Lung (tissue), 12 donors: ENCODE results near the gene MOB1B. TPM values are rescaled to one million over a fixed set of nuclear protein-coding genes. Genes with fewer than 3 reads are reported as not detected.

ENCODE experiments used
- ATAC-seq: fragments of 200-7000 bp; cut with Tn5 transposase; one replicate; pipeline ENCODE4 v1.9.1; 2020; ENCODE audit warnings: moderate number of reproducible peaks; ENCODE audit not compliant: insufficient read depth, low FRiP score
- DNase-seq, 3 donors: peaks; one replicate each; pipeline ENCODE4 v3.0.0-alpha.2; 2013 to 2017
- H3K27ac ChIP-seq, 2 donors: one replicate each; pipeline ENCODE4 v1.5.1; 2013; ENCODE audit warnings: mild to moderate bottlenecking in 2 of 2, moderate library complexity in 2 of 2, control low read depth in 1 of 2, inconsistent platforms in 1 of 2, low read depth in 1 of 2, low read length in 1 of 2
- H3K27me3 ChIP-seq, 3 donors: one replicate each; pipeline ENCODE4 v1.5.1; 2013; ENCODE audit warnings: low read length in 2 of 3; ENCODE audit not compliant: control insufficient read depth in 3 of 3, insufficient read depth in 3 of 3
- H3K36me3 ChIP-seq, 4 donors: one replicate each; pipeline ENCODE4 v1.5.1; 2013; ENCODE audit warnings: low read length in 4 of 4, mild to moderate bottlenecking in 1 of 4, moderate library complexity in 1 of 4; ENCODE audit not compliant: control insufficient read depth in 4 of 4, insufficient read depth in 4 of 4
- H3K4me1 ChIP-seq, 5 donors: one replicate each; pipeline ENCODE4 v1.5.1; 2013; ENCODE audit warnings: low read length in 5 of 5, mild to moderate bottlenecking in 2 of 5, moderate library complexity in 1 of 5; ENCODE audit not compliant: control insufficient read depth in 5 of 5, insufficient read depth in 5 of 5
- H3K4me3 ChIP-seq: one replicate; pipeline ENCODE4 v1.5.1; 2013; ENCODE audit warnings: mild to moderate bottlenecking, control low read depth, moderate library complexity
- H3K9ac ChIP-seq, 2 donors: one replicate each; pipeline ENCODE4 v1.5.1; 2013; ENCODE audit warnings: low read length in 2 of 2, control low read depth in 1 of 2; ENCODE audit not compliant: insufficient read depth in 1 of 2
- H3K9me3 ChIP-seq, 4 donors: one replicate each; pipeline ENCODE4 v1.5.1; 2013; ENCODE audit warnings: low read length in 3 of 4, mild to moderate bottlenecking in 1 of 4, moderate library complexity in 1 of 4; ENCODE audit not compliant: control insufficient read depth in 4 of 4, insufficient read depth in 3 of 4
- WGBS, 2 donors: extraction: QIAGEN DNeasy Blood & Tissue Kit; methylation state at CpG; one replicate each; pipeline ENCODE4 v1.1.7; 2013; 5-methylcytosine and 5-hydroxymethylcytosine counted together
- polyA plus RNA-seq, 2 donors: library from polyadenylated mRNA; stranded (reverse); fragments of 200-250 nt; gene quantifications; one replicate each; pipeline ENCODE4 v1.2.1, GENCODE V29; 2013
- total RNA-seq, 2 donors: library from RNA; depleted of rRNA in 1 of 2; stranded (reverse); fragments of >200 nt in 1 of 2; gene quantifications; one replicate each; pipeline ENCODE4 v1.2.1, GENCODE V29; 2014 to 2021
- TF ChIP-seq, protein P1 (sequence below): IDR thresholded peaks from 2 replicates; pipeline ENCODE4 v1.5.1; 2012; ENCODE audit warnings: mild to moderate bottlenecking; ENCODE audit errors: control extremely low read depth, extremely low read depth
- donor health status: control.
- donor health status: control.
- donor health status: Bipolar disorder and iron deficiency.
- donor health status: healthy.
- donor health status: DM: yes; HTN: yes; CAD: no.

The MOB1B gene
- total and polyA plus RNA-seq, 4 donors = 6.1 to 51.0 (median 16.0) TPM

DNA sequence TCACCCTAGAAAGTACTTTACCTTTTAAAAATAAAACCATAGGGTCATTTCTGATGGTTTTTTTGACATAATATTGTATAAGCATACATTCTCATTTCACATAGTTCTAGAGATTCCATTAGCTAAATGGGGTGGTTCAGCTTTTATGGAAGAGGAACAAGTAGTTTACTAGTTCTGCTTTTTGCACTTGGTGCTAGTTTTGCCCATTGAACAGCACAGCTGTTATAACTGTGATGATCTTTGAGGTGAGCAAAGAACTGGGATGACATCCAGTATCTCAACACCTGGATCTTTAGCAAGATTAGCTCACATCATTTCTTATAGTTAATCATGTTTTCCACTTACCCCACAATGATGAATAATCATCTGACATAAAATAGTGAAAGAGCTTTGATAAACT lies 40.9 kb downstream of the MOB1B start:
- H3K9ac ChIP-seq = no peak overlapping the region
- H3K36me3 ChIP-seq = peaks cover 0 to 9% (median 0%) of the 10 kb centered on the region in 4 donors
- DNase-seq = no peak
- no peak overlapping the region for H3K4me3 ChIP-seq
- H3K4me1 ChIP-seq = peaks cover 0 to 7% (median 0%) of the 10 kb centered on the region in 5 donors
- no peak overlapping the region for H3K27ac ChIP-seq
- H3K27me3 ChIP-seq = no peaks in the 10 kb centered on the region
- TF ChIP-seq, protein P1, sequence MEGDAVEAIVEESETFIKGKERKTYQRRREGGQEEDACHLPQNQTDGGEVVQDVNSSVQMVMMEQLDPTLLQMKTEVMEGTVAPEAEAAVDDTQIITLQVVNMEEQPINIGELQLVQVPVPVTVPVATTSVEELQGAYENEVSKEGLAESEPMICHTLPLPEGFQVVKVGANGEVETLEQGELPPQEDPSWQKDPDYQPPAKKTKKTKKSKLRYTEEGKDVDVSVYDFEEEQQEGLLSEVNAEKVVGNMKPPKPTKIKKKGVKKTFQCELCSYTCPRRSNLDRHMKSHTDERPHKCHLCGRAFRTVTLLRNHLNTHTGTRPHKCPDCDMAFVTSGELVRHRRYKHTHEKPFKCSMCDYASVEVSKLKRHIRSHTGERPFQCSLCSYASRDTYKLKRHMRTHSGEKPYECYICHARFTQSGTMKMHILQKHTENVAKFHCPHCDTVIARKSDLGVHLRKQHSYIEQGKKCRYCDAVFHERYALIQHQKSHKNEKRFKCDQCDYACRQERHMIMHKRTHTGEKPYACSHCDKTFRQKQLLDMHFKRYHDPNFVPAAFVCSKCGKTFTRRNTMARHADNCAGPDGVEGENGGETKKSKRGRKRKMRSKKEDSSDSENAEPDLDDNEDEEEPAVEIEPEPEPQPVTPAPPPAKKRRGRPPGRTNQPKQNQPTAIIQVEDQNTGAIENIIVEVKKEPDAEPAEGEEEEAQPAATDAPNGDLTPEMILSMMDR = no peak
- ATAC-seq = no peak
- no peaks in the 10 kb centered on the region for H3K9me3 ChIP-seq

DNA sequence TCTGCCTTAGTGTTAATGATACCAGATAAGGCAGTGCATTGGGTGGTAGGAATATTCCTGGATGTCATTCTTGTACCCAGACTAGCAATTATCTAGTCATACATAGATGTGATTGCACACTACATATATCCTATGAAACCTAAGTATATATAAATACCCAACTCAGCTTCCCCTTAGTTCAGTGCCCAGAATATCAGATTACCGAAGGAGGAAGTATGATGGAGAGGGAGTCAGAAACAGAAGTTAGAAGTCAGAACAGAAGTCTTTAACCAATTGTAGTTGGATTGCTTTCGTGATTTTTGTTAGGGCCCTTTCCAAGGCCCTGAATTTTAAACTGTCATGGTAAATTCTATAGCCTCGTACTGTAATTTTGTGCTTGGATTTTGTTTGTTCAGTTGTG lies 42.9 kb downstream of the MOB1B start:
- Histone ChIP-seq H3K27me3 (no peaks in the 10 kb centered on the region), H3K36me3 (peaks cover 0 to 6% (median 0%) of the 10 kb centered on the region in 4 donors), H3K4me3 (no peak overlapping the region), H3K9me3 (no peaks in the 10 kb centered on the region), H3K27ac (no peak overlapping the region), H3K4me1 (peaks cover 0 to 7% (median 0%) of the 10 kb centered on the region in 5 donors), H3K9ac (no peak overlapping the region)
- no peak for DNase-seq
- TF ChIP-seq, protein P1 = no peak
- WGBS, 2 donors = 26 to 41% methylated on average over 3 of the region's 3 CpGs
- peak; percentile 32 for ATAC-seq

DNA sequence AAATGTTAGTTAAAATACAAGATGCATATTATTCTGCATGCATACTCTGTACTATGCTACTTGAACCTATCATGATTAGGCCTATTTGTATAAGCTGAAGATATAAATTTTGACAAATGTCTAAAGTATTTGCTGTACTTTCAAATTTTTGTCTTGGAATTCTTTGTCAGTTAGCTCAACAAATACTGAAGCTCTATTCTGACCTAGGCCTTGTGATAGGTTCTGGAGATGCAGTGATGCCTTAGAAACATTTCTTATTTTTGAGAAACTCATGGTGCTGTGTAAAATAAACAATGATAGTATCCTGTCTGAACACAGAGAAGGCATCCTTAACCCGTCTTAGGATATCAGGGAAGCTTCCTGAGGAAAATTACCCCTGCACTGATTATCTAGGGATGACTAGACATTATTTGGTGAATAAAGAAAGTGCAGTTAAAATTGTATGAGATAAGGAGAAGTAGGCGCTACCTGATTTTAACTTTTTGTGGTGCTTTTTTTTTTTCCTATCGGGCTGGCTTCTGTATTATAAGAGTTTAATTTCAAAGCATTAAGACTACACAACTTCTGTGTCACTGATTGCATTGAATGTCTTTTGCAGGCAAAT lies 43.4 kb downstream of the MOB1B start:
- H3K4me3 ChIP-seq = no peak overlapping the region
- no peaks in the 10 kb centered on the region for H3K9me3 ChIP-seq
- peaks cover 0 to 3% (median 0%) of the 10 kb centered on the region in 4 donors for H3K36me3 ChIP-seq
- 68 to 78% methylated on average over 3 of the region's 3 CpGs for WGBS, 2 donors
- DNase-seq (no peak), ATAC-seq (no peak)
- TF ChIP-seq, protein P1 = no peak
- peaks cover 0 to 7% (median 0%) of the 10 kb centered on the region in 5 donors for H3K4me1 ChIP-seq
- H3K27me3 ChIP-seq = no peaks in the 10 kb centered on the region
- H3K27ac ChIP-seq = no peak overlapping the region
- no peak overlapping the region for H3K9ac ChIP-seq

DNA sequence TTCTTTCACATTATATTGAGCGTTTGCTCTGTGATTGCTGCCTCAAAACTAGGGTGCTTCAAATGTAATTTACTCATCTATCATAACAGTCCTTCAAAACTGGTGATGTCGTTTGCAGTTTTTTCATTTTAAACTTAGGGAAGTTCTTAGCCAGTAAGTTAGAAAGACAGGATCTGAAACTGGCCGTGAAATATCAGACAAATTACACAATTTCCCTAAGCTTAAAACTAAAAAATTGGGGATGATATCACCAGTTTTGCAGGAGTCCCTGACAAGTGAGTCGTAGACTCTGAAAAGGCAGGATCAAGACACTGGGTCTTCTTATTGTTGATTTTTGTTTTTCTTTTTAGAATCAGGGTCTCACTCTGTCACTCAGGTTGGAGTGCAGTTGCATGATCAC lies 44.8 kb downstream of the MOB1B start:
- peaks cover 0 to 3% (median 0%) of the 10 kb centered on the region in 4 donors for H3K36me3 ChIP-seq
- H3K27me3 ChIP-seq = no peaks in the 10 kb centered on the region
- no peak overlapping the region for H3K9ac ChIP-seq
- H3K4me3 ChIP-seq = no peak overlapping the region
- no peaks in the 10 kb centered on the region for H3K9me3 ChIP-seq
- H3K27ac ChIP-seq = no peak overlapping the region
- ATAC-seq (no peak), DNase-seq (no peak)
- WGBS, 2 donors = 38 to 69% methylated on average over 4 of the region's 4 CpGs
- TF ChIP-seq, protein P1 = no peak
- H3K4me1 ChIP-seq = peaks cover 0 to 7% (median 0%) of the 10 kb centered on the region in 5 donors
